NCI-H1092 treated with DMSO at 0.1 percent for 48 hours (cell line): ENCODE results near the gene ZNF511.
A peak's percentile ranks its signal among the peaks of the same experiment; 100 is the strongest.
"Not testable (repeated sequence)": the region's sequence is repeated elsewhere in the genome, so short reads cannot be mapped to it uniquely, and the experiment has no call there.

Experiments used
- DNase-seq: peaks from one replicate; lab custom pipeline; 2025; lab: John Stamatoyannopoulos, UW

ZNF511 gene

DNA sequence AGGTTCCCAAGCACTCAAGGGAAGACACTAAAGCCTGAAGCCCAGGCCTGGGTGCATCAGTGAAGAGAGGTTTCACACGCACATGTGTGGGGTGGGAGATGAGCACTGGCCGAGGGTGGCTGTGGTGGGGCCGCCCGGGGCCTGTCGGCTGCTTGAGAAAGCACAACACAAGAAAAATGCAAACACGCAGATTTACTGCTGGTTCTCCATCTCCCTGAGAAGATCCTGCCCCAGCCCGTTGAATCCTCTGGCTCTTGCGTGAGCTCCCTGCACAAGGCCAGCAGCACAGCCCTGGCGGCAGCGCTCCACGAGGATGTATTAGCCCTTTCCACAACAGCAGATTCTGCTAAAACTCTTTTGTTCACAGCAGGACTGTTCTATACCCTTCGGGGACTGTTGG is 6.2 kb downstream of the ZNF511 start:
- DNase-seq, result no peak

GRCh38 chr10:133315847-133316246 is 7.1 kb downstream of the ZNF511 start:
- DNase-seq, result no peak

DNA sequence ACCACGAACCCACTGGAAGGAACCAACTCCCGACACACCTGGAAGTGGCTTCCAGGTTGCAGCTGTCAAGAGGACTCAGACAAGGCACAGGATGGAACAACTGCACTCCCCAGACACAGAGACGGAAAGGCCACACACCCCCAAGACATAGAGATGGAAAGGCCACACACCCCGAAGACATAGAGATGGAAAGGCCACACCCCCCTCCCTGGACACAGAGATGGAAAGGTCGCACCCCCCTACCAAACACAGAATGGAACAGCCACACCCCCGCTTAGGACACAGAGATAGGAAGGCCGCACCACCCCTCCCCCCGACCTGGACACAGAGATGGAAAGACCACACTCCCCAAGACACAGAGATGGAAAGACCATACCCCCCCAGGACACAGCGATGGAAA is 7.6 kb downstream of the ZNF511 start:
- DNase-seq, result no peak

DNA sequence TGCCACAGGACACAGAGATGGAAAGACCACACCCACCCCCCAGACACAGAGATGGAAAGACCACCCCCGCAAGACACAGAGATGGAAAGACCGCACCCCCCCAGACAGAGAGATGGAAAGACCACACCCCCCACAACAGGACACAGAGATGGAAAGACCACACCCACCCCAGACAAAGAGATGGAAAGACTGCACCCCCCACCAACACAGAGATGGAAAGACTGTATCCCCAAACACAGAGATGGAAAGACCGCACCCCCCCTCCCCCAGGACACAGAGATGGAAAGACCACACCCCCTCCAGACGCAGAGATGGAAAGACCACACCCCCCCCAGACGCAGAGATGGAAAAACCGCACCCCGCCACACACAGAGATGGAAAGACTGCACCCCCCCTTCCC is 8.0 kb downstream of the ZNF511 start:
- no peak for DNase-seq

DNA sequence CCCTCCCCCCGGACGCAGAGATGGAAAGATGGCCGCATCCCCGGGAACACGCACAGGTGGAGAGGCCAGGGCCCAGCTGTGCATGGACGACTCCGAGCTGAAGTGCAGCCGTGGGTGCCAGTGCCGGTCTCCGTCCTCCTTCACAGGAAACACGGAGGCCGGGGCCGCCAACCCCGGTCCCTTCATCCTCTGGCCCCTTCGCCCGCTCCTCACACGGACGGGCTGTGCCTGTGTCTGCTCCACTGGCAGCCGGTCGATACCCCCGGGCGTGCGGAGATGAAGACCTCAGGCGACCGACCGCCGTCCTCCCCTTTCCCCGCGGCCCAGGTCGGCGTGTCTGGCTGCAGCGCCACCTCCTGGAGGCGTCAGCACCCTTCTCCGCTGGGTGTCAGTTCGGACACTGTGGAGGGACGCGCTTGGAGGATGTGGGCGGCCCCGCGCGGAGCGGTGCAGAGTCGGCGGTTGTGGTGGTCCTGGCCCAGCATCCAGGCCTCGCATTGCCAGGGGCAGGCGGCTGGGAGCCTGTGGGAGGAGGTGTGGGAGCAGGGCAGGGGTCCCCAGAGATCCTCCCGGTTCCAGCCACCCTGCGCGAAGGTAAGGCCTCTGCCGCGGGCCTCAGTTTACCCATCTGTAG is 9.9 kb downstream of the ZNF511 start:
- DNase-seq, result peak; percentile 58

- DNase-seq, result not testable (repeated sequence)
These were observed 12.2 kb downstream of the ZNF511 start for GRCh38 chr10:133320852-133321422.

GRCh38 chr10:133322064-133322709 is 13.5 kb downstream of the ZNF511 start:
- not testable (repeated sequence) for DNase-seq

- DNase-seq, result peak; percentile 74
These were observed 15.6 kb downstream of the ZNF511 start for GRCh38 chr10:133324198-133324792.

- DNase-seq, result no peak
These were observed 16.1 kb downstream of the ZNF511 start for GRCh38 chr10:133324857-133325260.

- DNase-seq, result peak; percentile 13
These were observed 16.9 kb downstream of the ZNF511 start for GRCh38 chr10:133325440-133326222.

GRCh38 chr10:133326223-133326551 is 17.5 kb downstream of the ZNF511 start:
- DNase-seq, result no peak

DNA sequence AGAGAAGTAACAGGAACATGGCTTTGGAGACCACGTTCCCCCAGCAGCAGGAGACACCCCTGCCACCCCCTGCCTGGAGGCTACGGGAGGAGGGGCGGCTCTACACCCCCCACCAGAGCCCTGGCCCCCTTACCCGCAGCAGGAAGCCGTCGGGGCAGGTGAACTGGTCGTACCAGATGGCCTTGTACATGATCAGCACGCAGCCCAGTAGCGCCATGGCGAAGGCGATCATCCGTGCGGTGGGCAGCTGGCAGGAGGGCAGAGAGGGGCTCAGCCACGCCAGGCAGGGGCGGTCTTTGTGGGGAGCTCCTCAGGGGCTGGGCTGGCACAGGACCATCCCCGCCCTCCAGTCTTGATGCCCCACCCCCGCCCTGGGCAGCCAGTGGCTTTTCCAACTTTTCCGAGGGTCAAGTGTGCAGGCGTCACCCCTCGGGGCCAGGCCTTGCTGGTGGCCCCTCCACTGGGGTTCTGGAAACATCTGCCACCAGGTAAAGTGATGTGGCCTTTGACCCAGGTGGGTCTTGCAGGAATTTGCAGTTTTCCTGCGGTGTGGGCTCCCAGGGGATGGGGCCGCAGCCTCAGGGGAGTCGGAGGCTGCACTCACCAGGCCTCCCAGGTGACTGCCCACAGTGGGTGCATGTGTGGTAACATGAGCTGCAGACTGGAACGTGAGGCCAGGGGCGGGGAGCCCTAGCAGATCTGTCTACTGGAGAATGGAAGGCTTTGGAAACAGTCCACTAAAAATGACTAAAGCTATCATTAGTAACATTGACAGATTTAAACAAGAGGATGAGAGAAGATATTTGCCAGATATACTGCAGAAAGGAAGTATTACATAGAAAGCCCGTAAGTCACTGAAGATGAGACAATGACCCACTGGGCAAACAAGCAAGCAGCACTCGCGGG is 18.3 kb downstream of the ZNF511 start:
- no peak for DNase-seq

DNA sequence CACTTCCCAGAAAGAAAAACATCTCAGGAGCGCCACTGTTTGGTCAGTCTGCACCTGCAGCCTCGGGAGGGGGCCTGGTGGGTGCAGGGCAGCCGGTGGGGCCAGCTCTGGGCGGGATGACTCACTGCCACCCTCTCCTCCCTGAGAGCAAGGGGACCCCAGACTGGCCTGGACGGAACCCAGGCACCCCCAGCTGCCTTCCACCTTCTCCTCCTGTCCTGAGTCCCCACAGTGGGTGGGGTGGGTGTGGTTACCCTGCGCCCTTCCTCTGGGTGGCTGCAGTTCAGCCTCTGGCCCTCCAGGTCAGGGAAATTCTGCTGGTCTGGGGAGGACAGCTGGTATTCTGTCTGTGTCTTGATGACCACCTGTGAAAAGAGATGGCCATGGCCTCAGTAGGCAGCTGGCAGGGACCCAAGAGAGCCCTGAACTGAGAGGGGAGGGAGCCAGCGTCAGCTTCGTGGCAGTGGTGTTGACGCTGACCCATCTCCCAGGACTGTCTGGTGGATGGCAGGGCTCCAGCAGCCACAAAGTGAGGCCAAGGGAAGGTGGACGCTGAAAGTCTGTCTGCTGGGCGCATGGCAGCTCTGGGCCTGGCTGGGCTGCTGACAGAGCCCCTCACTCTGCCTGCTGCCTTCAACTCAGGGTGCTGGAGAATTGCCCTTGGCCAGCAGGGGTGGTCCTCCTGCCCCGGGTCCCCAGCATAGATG is 19.1 kb downstream of the ZNF511 start:
- DNase-seq, result no peak

DNA sequence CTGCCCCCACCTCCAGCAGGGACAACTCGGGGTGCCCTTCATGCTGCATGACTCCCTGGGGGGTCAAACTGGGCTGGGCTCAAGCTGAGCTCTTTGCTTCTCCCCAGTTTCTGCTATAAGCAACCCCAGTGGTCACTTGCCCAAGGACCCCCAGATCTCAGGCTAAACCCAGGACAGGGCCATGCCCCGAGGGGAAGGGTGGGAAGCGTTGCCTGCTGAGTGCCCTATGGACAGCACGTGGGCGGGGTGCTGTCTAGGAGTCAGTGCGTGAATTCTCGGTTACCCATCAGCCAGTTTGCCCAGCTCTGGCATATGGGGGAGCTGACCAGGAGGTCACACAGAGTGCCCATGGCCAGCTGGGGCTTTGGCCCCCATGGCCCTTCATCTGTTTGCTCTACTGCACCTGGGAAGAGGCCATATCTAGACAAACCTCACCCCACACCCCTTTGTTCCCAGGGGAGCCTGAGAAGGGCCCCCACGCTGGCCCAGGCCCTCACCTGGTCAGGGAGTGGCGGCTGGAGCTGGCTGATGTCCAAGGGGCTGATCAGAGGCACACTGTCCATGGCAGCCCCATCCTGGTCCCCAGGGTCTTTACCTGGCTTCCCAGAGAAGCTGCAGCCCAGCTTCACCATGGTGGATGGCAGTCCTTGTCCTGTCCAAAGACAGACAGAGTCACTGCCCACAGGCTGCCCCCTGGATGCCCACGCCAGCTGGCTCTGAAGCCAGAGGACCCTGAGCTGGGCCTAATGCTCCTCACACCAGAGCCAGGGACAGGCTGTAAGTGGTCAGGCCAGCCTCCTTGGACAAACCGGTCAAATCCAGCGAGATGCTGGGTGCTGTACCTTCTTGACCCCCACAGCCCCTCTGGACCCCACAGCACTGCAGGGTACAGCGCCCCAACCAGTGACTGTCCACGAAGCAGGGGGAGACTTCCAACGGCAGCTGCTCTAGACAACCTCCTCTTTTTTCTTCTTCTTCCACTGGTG is 19.9 kb downstream of the ZNF511 start:
- DNase-seq, result no peak

DNA sequence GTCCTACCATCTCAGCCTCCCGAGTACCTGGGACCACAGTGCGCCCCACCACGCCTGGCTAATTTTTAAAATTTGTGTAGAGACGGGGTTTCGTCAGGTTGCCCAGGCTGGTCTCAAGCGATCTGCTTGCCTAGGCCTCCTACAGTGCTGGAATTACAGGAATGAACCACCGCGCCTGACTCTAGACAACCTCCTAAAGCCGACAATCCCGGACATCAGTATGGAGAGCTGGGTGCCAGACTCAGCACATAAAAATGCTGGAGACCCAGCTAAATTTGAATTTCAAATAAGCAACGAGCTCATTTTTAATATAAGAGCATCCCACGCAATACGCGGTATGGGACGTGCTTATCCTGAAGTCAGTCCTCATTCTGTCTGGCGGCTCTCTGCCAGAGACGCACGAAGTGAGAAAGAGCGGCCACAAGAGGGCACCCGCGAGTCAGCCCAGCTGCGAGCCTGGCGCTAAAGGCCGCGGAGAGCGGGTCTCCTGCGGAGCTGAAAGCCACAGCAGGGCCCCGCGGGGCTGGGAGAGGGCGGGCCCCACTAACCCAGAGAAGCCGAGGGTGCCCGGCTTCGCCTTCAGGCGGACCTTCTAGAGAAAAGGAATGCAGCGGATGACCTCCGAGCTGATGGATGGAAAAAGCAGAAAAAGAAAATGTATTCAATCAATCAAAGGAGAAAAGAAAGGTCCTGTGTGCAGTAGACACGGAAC is 20.9 kb downstream of the ZNF511 start:
- peak; percentile 68 for DNase-seq

DNA sequence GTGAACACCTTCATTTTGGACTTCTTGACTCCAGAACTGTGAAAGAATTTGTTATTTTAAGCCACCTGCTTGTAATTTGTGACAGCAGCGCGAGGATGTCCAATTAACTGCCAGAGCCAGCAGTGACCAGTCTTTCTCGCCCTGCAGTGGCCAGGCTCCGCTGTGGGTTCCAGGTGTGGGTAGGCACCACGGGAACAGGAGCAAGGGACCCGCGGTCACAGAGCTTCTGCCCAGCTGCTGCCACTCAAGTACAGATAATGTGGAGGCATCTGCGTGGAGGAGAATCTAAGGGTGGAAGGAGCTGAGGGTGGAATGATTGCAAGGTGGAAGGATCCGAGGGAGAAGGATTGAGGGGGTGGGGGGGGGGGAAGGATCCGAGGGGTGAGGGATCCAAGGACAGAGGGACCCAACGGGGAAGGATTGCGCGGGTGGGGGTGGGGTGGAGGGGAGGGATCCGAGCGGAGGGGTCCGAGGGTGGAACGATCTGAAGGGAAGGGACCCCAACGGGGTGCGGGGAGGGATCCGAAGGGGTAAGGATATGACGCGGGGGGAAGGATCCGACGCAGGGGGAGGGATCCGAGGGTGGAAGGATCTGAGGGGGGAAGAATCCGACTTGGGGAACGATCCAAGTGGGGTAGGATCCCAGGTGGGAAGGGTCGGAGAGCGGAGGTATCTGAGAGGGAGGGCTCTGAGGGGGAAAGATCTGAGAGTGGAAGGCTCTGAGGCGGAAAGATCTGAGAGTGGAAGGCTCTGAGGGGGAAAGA is 24.4 kb downstream of the ZNF511 start:
- DNase-seq, result no peak

GRCh38 chr10:133334503-133335245 is 26.0 kb downstream of the ZNF511 start:
- no peak for DNase-seq
